Kidney epithelial cell (primary cell): ENCODE measurements around the gene MT1A. TPM values are rescaled to one million over a fixed set of nuclear protein-coding genes. Genes with fewer than 3 reads are reported as not detected.

Experiments
- DNase-seq: peaks from one replicate; pipeline ENCODE4 v3.0.0-alpha.2; 2010; ENCODE audit warnings: low read depth
- H3K27me3 ChIP-seq: 2 replicates; pipeline ENCODE4 v1.6.0; 2011; ENCODE audit warnings: low read length; ENCODE audit not compliant: control insufficient read depth, insufficient read depth
- H3K36me3 ChIP-seq: 2 replicates; pipeline ENCODE4 v1.5.1; 2011; ENCODE audit warnings: low read length; ENCODE audit not compliant: control insufficient read depth, insufficient read depth
- H3K4me3 ChIP-seq: 2 replicates; pipeline ENCODE4 v1.5.1; 2011; ENCODE audit warnings: low read depth, mild to moderate bottlenecking, control low read depth, low read length
- total RNA-seq: library from RNA; depleted of rRNA; stranded (reverse); fragments of >200 nt; gene quantifications from 2 replicates; pipeline ENCODE4 v1.2.3, GENCODE V29; 2015
- TF ChIP-seq, protein P1 (sequence below): IDR thresholded peaks from 2 replicates; pipeline ENCODE4 v1.5.1; 2011; ENCODE audit warnings: mild to moderate bottlenecking, moderate library complexity, low read length, control low read depth, inconsistent platforms; ENCODE audit not compliant: insufficient read depth, poor library complexity, severe bottlenecking

MT1A gene
- total RNA-seq, 1 donor from 2014 or later, result not detected

DNA sequence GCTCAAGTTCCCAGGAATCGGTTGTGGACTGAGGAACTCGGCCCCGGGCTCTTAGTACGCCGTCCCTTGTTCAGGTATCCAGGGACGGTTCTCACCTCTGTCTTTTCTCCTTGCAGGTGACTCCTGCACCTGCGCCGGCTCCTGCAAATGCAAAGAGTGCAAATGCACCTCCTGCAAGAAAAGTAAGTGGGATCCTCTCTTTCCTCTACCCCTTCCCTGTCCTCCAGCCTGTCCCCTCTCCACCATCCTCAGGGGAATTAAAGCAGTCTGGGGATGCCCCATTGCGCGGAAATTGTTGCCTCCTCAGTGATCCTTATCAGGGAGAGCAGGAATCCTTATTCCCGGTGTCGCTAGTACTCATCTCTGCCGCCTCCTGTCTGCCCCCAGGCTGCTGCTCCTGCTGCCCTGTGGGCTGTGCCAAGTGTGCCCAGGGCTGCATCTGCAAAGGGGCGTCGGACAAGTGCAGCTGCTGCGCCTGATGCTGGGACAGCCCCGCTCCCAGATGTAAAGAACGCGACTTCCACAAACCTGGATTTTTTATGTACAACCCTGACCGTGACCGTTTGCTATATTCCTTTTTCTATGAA is 29.5 kb upstream of the MT1A start:
- peak overlapping the region; percentile 87 for H3K4me3 ChIP-seq
- no peaks in the 10 kb centered on the region for H3K27me3 ChIP-seq
- DNase-seq, result no peak
- H3K36me3 ChIP-seq, result no peaks in the 10 kb centered on the region
- TF ChIP-seq, protein P1, sequence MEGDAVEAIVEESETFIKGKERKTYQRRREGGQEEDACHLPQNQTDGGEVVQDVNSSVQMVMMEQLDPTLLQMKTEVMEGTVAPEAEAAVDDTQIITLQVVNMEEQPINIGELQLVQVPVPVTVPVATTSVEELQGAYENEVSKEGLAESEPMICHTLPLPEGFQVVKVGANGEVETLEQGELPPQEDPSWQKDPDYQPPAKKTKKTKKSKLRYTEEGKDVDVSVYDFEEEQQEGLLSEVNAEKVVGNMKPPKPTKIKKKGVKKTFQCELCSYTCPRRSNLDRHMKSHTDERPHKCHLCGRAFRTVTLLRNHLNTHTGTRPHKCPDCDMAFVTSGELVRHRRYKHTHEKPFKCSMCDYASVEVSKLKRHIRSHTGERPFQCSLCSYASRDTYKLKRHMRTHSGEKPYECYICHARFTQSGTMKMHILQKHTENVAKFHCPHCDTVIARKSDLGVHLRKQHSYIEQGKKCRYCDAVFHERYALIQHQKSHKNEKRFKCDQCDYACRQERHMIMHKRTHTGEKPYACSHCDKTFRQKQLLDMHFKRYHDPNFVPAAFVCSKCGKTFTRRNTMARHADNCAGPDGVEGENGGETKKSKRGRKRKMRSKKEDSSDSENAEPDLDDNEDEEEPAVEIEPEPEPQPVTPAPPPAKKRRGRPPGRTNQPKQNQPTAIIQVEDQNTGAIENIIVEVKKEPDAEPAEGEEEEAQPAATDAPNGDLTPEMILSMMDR, result no peak

DNA sequence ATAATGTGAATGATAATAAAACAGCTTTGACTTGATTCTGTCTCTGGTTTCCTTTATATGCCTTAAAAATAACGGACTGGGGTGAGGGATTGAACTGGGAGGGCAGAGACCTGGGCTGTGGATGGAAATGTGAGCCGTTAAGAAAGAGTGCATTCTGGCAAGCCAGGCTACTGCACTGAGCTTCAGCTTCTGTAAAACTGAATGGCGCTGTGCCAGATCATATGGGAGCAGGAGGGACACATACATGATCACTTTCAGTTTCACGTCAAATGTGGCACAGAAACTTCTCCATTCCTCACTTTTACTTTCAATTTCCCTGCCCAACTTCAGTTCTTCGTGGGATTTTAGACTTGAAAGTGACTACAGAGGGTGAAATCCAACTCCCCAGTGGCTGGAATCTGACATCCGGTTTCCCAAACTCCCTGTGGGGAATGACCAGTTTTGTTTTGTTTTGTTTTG is 29.0 kb upstream of the MT1A start:
- DNase-seq, result no peak

DNA sequence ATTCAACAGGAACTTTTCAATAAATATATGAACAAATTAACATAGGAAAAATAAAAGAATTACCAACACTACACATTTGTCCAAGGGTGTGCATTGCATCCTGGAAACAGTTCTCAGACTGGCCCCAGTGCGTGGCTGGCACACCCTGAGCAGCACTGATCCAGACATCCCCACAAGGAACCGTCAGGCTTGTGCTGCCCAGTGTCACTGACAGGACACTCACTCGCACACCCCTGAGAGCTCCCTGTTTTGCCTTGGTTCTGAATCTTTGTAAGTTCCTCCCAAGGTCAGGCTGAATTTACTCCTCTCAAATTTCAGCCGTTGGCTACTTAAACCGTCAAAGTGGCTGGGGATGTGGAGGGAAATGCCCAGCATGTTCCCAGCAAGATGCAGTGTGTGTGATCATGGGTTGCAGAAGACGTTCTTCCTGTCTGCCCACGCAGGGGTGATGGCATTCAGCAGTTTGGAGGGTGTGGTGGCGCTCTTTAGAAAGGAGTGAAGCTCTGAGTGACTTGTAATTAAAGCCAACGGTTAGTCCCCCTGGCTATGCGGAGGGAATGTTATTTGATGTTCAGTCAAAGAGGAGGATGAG is 28.4 kb upstream of the MT1A start:
- TF ChIP-seq, protein P1, result no peak
- no peaks in the 10 kb centered on the region for H3K36me3 ChIP-seq
- no peak for DNase-seq
- no peaks in the 10 kb centered on the region for H3K27me3 ChIP-seq
- H3K4me3 ChIP-seq, result peak overlapping the region; percentile 87

More for the DNA sequence above, 29.0 kb upstream of the MT1A start:
- H3K4me3 ChIP-seq, result peak overlapping the region; percentile 87
- TF ChIP-seq, protein P1, result no peak
- H3K36me3 ChIP-seq, result no peaks in the 10 kb centered on the region
- H3K27me3 ChIP-seq, result no peaks in the 10 kb centered on the region

DNA sequence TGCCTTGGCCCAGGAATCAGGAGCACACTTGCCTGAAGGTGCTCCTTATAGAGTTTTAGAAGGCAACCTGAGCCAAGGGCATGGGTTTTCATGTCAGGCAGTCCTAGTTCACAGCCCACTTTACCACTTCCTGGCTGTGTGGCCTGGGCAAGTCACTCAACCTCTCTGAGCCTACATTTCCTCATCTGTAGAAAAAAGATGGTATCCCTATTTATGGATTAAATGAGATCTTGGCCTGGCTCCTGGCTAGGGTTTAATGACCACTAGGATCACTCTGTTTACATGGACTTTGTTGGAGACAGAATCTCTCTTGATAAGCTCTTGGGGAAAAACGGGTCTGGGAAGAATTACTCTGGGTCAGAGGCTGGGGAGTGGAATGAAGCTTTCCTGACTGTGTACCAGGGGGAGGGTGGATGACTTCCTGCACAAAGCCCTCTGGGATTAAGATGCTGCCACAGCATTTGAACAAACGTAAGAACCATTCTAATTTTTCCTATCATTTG is 27.8 kb upstream of the MT1A start:
- no peak for DNase-seq
- H3K36me3 ChIP-seq, result no peaks in the 10 kb centered on the region
- no peaks in the 10 kb centered on the region for H3K27me3 ChIP-seq
- TF ChIP-seq, protein P1, result no peak
- no peak overlapping the region for H3K4me3 ChIP-seq

DNA sequence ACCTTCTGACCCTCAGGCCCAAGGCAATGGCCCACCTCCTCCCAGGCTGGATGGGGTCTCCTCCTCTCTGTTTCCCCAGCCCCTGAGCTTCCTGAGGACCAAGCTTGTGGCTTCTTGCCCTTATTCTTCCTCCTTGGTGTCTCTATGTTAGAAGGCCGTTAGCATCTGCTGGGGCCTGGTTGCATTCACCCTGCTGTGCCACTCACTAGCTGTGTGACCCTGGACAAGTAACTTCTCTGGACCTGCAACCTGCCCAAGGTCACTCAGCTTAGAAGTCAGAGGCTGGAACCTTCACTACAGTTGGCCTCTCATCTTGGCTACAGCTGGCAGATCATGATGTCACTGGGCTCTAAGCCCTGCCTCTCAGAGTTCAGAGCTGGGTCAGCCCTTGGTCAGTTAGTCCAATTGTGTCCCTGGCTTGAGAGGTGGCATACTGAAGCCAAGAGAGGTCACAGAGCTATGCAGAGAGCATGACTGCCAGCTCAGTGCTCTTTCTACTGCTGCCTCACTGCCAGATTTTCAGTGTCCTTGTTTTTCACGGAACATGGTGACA is 27.1 kb upstream of the MT1A start:
- no peak for DNase-seq
- H3K4me3 ChIP-seq, result no peak overlapping the region
- TF ChIP-seq, protein P1, result no peak
- no peaks in the 10 kb centered on the region for H3K36me3 ChIP-seq
- no peaks in the 10 kb centered on the region for H3K27me3 ChIP-seq
